ENCODE results near the gene LCNL1. TPM values are rescaled to one million over a fixed set of nuclear protein-coding genes. Genes with fewer than 3 reads are reported as not detected.

Gene LCNL1
- total RNA-seq, 4 donors from 2014 or later: 0.28 to 0.83 TPM; not detected in 2

DNA sequence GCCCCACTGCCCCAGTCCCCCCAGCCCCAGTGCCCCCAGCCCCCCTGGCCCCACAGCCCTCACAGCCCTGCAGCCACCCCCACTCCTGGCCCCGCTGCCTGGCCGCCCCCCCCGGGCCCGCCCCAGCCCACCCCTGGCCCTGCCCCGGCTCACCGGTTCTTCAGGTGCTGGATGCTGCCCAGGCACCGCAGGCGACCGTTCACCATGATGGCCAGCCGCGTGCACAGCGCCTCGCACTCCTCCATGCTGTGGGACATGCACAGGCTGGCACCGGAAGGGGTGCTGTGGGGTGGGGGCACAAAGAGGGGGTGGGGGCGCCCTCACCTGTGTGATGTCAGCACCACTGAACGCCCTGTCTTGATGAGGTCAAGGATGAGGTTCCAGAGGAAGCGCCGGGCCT is 26.4 kb downstream of the LCNL1 start:
- TF ChIP-seq, protein P1, sequence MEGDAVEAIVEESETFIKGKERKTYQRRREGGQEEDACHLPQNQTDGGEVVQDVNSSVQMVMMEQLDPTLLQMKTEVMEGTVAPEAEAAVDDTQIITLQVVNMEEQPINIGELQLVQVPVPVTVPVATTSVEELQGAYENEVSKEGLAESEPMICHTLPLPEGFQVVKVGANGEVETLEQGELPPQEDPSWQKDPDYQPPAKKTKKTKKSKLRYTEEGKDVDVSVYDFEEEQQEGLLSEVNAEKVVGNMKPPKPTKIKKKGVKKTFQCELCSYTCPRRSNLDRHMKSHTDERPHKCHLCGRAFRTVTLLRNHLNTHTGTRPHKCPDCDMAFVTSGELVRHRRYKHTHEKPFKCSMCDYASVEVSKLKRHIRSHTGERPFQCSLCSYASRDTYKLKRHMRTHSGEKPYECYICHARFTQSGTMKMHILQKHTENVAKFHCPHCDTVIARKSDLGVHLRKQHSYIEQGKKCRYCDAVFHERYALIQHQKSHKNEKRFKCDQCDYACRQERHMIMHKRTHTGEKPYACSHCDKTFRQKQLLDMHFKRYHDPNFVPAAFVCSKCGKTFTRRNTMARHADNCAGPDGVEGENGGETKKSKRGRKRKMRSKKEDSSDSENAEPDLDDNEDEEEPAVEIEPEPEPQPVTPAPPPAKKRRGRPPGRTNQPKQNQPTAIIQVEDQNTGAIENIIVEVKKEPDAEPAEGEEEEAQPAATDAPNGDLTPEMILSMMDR (IDR thresholded peaks at IDR 0.05): no peak
- no peak overlapping the region for H3K27ac ChIP-seq
- no peaks in the 10 kb centered on the region for H3K27me3 ChIP-seq
- H3K9me3 ChIP-seq: no peaks in the 10 kb centered on the region
- no peak for DNase-seq
- H3K4me3 ChIP-seq: no peak overlapping the region
- H3K36me3 ChIP-seq: peaks cover 0 to 34% (median 0%) of the 10 kb centered on the region in 3 donors
- H3K4me1 ChIP-seq: peaks cover 0 to 15% (median 0%) of the 10 kb centered on the region in 4 donors

GRCh38 chr9:137009938-137010732 is 27.3 kb downstream of the LCNL1 start:
- no peaks in the 10 kb centered on the region for H3K27me3 ChIP-seq
- H3K36me3 ChIP-seq: peaks cover 0 to 39% (median 0%) of the 10 kb centered on the region in 3 donors
- no peak overlapping the region for H3K27ac ChIP-seq
- peaks cover 0 to 15% (median 0%) of the 10 kb centered on the region in 4 donors for H3K4me1 ChIP-seq
- TF ChIP-seq POLR2A (IDR thresholded peaks at IDR 0.05): no peak
- TF ChIP-seq, protein P1 (IDR thresholded peaks at IDR 0.05): no peak
- DNase-seq: no peak
- no peak overlapping the region for H3K4me3 ChIP-seq
- H3K9me3 ChIP-seq: no peaks in the 10 kb centered on the region

- TF ChIP-seq, protein P1 (IDR thresholded peaks at IDR 0.05): no peak
- no peak for TF ChIP-seq POLR2A (IDR thresholded peaks at IDR 0.05)
- no peak for DNase-seq
Observed at GRCh38 chr9:137011156-137011555, 28.4 kb downstream of the LCNL1 start.

GRCh38 chr9:137011907-137012675 is 29.3 kb downstream of the LCNL1 start:
- Histone ChIP-seq H3K36me3 (peaks cover 0 to 59% (median 0%) of the 10 kb centered on the region in 3 donors), H3K27ac (no peak overlapping the region), H3K4me1 (peaks cover 0 to 7% (median 0%) of the 10 kb centered on the region in 4 donors), H3K27me3 (no peaks in the 10 kb centered on the region), H3K9me3 (no peaks in the 10 kb centered on the region), H3K4me3 (no peak overlapping the region)
- no peak for DNase-seq
- TF ChIP-seq, protein P1 (IDR thresholded peaks at IDR 0.05): no peak
- no peak for TF ChIP-seq POLR2A (IDR thresholded peaks at IDR 0.05)

More at GRCh38 chr9:137011156-137011555, 28.4 kb downstream of the LCNL1 start:
- H3K4me1 ChIP-seq: peaks cover 0 to 15% (median 0%) of the 10 kb centered on the region in 4 donors
- H3K27ac ChIP-seq: no peak overlapping the region
- no peaks in the 10 kb centered on the region for H3K9me3 ChIP-seq
- H3K27me3 ChIP-seq: no peaks in the 10 kb centered on the region
- H3K4me3 ChIP-seq: no peak overlapping the region
- peaks cover 0 to 50% (median 0%) of the 10 kb centered on the region in 3 donors for H3K36me3 ChIP-seq

DNA sequence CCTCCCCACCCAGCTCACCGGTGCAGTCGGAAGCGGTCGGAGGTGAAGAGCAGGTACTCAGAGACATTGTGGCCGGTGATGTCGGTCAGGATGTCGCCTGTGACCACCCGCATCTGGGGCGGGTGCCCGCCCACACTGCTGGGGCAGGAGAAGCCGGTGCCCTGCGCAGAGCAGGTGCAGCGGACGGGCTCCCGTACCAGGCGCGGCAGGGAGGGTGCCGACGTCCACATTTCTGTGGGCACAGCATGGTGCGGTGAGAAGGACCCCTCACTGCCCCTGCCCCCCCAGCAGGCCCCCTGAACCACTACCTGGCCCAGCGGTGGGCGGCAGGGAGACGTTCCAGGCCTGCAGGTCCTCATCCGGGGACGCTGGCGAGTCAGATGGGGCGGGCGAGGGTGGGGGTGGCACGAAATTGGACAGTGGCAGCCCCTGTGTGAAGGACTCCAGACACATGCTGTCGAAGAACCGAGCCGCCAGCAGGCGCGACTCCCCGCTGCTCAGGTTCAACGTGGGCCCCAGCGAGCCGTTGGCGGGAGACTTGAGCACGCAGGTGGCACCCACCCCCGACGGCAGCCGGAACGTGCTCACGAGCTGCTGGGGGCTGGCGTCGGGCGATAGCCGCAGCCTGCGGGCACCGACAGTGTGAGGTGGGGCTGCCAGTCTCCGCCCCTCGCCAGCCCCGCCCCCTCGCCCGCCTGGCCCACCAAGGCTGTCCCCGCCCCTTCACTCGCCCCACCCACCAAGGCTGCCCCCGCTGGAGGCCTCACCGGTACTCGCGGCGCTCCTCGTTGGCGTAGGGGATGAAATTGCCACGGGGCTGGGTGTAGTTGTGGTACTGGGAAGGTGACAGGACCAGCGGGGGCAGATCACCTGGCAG is 30.1 kb downstream of the LCNL1 start:
- no peaks in the 10 kb centered on the region for H3K9me3 ChIP-seq
- H3K4me1 ChIP-seq: peaks cover 0 to under 1% (median 0%) of the 10 kb centered on the region in 4 donors
- TF ChIP-seq, protein P1 (IDR thresholded peaks at IDR 0.05): no peak
- TF ChIP-seq POLR2A (IDR thresholded peaks at IDR 0.05): no peak
- no peak overlapping the region for H3K27ac ChIP-seq
- DNase-seq: no peak
- no peak overlapping the region for H3K4me3 ChIP-seq
- H3K27me3 ChIP-seq: no peaks in the 10 kb centered on the region
- H3K36me3 ChIP-seq: peaks cover 0 to 67% (median 0%) of the 10 kb centered on the region in 3 donors

Data from Peyer's patch (tissue), 4 donors.